ENCODE measurements around the gene SLC1A5.

The SLC1A5 gene

GRCh38 chr19:46726551-46726950 lies 61.8 kb downstream of the SLC1A5 start:
- DNase-seq (ENCODE audit: low read depth in 2 of 2): no peak

DNA sequence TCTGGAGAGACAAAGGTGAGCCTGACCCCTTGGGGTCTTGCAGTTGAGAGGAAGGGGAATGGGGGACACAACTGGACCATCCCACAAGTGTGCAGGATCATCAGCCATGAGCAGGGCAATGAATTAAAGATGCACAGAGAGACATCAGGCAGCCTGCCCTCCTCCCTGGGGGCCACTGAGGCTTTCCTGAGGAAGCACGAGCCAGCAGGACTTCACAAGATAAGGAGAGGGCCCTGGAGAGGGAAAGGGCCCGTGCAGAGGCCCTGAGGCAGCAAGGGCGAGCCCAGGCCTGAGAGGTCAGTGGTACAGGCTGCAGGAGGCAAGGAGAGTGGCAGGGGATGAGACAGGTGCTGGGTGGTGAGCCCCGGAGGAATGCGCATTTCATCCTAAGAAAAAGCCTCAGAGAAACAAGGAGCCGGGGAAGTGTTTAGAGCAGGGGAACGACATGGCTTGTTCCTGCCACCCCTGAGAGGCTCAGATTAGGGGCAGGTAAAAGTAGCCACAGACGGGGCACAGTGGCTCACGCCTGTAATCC lies 62.5 kb downstream of the SLC1A5 start:
- DNase-seq (ENCODE audit: low read depth in 2 of 2): no peak

- DNase-seq (ENCODE audit: low read depth in 2 of 2): no peak
Observed at GRCh38 chr19:46725036-46725820, 63.2 kb downstream of the SLC1A5 start.
